ENCODE results near the gene CCDC88A. TPM values are rescaled to one million over a fixed set of nuclear protein-coding genes. Genes with fewer than 3 reads are reported as not detected.

The CCDC88A gene
- total RNA-seq, 2 donors from 2014 or later: 49.0 to 50.4 TPM

DNA sequence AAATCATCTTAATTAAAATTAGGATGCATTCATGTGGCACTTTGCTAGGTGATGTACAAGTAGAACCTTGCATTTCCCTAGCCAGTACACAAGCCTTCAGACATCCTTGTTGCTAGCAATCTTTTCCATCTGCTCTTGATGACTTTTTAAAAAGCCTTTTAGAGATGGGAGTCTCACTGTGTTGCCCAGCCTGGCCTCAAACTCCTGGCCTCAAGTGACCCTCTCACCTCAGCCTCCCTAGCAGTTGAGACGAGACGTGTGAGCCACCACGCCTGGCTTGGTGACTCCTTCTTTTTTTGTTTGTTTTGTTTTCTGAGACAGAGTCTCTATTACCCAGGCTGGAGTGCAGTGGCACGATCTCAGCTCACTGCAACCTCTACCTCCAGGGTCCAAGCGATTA is 1.7 kb upstream of the CCDC88A start:
- H3K4me3 ChIP-seq: no peak overlapping the region
- WGBS, 2 donors: 97 to 98% methylated on average over 5 of the region's 5 CpGs
- H3K4me1 ChIP-seq: peaks cover 5% of the 10 kb centered on the region
- H3K27me3 ChIP-seq: no peaks in the 10 kb centered on the region
- no peaks in the 10 kb centered on the region for H3K36me3 ChIP-seq (replicated peaks in 1 of 2; ENCODE audit: insufficient read depth in 1 of 2, low read depth in 2 of 2)
- TF ChIP-seq, protein P1, sequence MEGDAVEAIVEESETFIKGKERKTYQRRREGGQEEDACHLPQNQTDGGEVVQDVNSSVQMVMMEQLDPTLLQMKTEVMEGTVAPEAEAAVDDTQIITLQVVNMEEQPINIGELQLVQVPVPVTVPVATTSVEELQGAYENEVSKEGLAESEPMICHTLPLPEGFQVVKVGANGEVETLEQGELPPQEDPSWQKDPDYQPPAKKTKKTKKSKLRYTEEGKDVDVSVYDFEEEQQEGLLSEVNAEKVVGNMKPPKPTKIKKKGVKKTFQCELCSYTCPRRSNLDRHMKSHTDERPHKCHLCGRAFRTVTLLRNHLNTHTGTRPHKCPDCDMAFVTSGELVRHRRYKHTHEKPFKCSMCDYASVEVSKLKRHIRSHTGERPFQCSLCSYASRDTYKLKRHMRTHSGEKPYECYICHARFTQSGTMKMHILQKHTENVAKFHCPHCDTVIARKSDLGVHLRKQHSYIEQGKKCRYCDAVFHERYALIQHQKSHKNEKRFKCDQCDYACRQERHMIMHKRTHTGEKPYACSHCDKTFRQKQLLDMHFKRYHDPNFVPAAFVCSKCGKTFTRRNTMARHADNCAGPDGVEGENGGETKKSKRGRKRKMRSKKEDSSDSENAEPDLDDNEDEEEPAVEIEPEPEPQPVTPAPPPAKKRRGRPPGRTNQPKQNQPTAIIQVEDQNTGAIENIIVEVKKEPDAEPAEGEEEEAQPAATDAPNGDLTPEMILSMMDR (IDR thresholded peaks at IDR 0.05): no peak
- no peak for TF ChIP-seq POLR2A (IDR thresholded peaks at IDR 0.05)
- no peak overlapping the region for H3K27ac ChIP-seq
- H3K9me3 ChIP-seq: no peaks in the 10 kb centered on the region
- intact Hi-C loops (cut with DNase I): no loop called here
- ATAC-seq (no peak), DNase-seq (no peak)

DNA sequence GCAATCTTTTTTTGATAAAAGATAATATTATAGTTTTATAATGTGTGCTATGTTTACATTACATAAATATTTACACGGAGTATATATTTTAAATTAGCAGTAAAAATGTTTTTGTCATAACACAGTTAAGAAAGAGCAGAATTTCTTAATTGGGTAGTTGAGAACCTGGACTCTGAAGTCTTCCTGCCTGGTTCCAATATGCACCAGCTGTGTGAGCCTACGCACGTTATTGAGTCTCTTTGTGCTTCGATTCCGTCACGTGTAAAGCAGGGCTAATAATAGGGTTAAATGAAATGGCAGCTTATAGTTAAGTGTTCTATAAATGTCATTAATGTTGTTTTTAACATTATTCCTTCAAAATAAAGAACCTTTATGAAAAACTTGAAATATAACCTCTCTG is 1.2 kb upstream of the CCDC88A start:
- WGBS, 2 donors: 36 to 48% methylated on average over 6 of the region's 6 CpGs
- Histone ChIP-seq H3K36me3 (replicated peaks in 1 of 2; ENCODE audit: insufficient read depth in 1 of 2, low read depth in 2 of 2) (no peaks in the 10 kb centered on the region), H3K4me1 (peaks cover 5% of the 10 kb centered on the region), H3K9me3 (no peaks in the 10 kb centered on the region), H3K4me3 (no peak overlapping the region), H3K27ac (no peak overlapping the region), H3K27me3 (no peaks in the 10 kb centered on the region)
- ATAC-seq (no peak), DNase-seq (no peak)
- intact Hi-C loops (cut with DNase I): no loop called here
- TF ChIP-seq, protein P1 (IDR thresholded peaks at IDR 0.05): no peak
- TF ChIP-seq POLR2A (IDR thresholded peaks at IDR 0.05): no peak

DNA sequence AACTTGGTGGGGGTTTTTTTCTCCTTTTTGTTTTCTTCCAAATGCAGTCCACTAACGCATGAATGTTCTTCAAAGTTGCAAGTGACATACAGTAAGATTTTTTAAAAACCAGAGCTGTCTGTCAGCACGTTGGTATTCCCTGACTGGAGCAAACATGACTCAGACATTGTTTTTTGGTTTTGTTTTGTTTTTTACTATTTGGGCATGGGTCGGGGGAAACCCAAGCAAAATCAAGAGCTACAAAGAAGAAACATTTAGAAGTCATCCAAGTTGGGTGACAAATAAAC is 726 bp upstream of the CCDC88A start:
- intact Hi-C loops (cut with DNase I): no loop called here
- Histone ChIP-seq H3K36me3 (replicated peaks in 1 of 2; ENCODE audit: insufficient read depth in 1 of 2, low read depth in 2 of 2) (no peaks in the 10 kb centered on the region), H3K4me3 (peak overlapping the region in 1 of 2 donors; percentile 98), H3K27me3 (no peaks in the 10 kb centered on the region), H3K4me1 (peaks cover 10% of the 10 kb centered on the region), H3K27ac (peak overlapping the region in 3 of 4 donors; percentile 41 to 87 (median 77)), H3K9me3 (no peaks in the 10 kb centered on the region)
- ATAC-seq: peak; percentile 1
- TF ChIP-seq, protein P1 (IDR thresholded peaks at IDR 0.05): no peak
- TF ChIP-seq POLR2A (IDR thresholded peaks at IDR 0.05): no peak
- DNase-seq: no peak
- 0 to 1% methylated on average over 3 of the region's 3 CpGs for WGBS, 2 donors

DNA sequence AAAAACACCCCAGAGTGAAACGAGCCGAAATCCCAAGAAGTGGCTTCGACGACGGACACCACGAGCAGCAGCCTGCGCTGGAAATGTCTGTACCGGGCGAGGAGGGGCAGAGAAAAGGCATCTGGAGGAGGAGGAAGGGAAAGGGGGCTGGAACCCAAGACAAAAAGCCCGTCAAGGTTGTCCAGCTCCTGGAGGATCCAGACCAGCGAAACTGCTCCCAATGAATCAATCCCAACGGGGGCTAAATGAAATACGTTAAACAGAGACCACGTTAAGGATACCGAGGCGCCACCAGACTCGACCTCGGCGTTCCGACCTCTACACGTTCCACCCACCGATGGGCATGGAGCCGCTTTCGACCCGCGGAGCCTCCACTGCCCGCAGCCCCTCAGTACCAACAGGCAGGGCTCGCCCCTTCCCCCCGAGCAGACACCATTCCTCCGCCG is 400 bp downstream of the CCDC88A start:
- ATAC-seq (peak; percentile 12), DNase-seq (peak in 2 of 4 donors; percentile 16 to 20)
- no peak for TF ChIP-seq POLR2A (IDR thresholded peaks at IDR 0.05)
- TF ChIP-seq, protein P1 (IDR thresholded peaks at IDR 0.05): no peak
- H3K9me3 ChIP-seq: no peaks in the 10 kb centered on the region
- H3K36me3 ChIP-seq (replicated peaks in 1 of 2; ENCODE audit: insufficient read depth in 1 of 2, low read depth in 2 of 2): no peaks in the 10 kb centered on the region
- H3K27me3 ChIP-seq: no peaks in the 10 kb centered on the region
- intact Hi-C loops (cut with DNase I): no loop called here
- WGBS, 2 donors: 0 to 1% methylated on average over 13 to 31 of the region's 31 CpGs
- H3K4me1 ChIP-seq: peaks cover 13% of the 10 kb centered on the region
- peak overlapping the region; percentile 63 to 87 (median 70) for H3K27ac ChIP-seq
- peak overlapping the region; percentile 44 to 98 for H3K4me3 ChIP-seq

DNA sequence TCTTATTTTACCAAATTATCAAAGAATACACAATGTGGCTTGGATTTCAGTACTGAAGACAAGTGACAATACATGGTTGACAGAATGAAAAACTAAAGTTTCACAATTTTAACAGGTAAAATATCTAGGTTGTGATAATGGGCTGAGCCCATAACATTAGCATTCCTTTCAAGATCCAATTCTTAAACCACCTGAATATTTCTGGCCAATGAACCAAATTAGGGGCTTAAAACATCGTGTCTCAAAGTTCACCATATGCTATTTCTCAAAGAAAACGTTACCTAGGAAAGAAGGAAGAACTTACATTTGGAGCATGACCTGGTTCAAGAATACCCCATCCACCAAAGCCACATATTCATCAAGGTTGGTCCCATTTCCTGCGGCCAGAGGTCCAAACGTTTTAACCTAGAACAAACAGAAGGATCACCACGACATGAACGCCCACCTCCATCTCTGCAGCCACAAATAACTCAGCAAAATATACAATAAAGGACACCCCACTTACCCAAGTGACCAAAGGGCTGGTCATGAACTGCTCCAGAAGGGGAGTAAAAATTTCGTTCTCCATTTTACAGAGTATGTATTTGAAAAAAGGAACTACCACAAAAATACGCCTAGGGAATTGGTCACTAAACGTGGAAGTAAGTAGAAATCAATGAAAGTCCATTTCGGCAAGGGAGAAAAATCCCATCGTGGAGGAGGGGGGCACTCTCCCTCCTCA is 984 bp downstream of the CCDC88A start:
- 1 to 5% methylated on average over 11 of the region's 11 CpGs for WGBS, 2 donors

More for the DNA sequence above, 984 bp downstream of the CCDC88A start:
- Histone ChIP-seq H3K36me3 (replicated peaks in 1 of 2; ENCODE audit: insufficient read depth in 1 of 2, low read depth in 2 of 2) (no peaks in the 10 kb centered on the region), H3K4me3 (peak overlapping the region; percentile 44 to 98), H3K27ac (peak overlapping the region; percentile 63 to 87 (median 70)), H3K27me3 (no peaks in the 10 kb centered on the region), H3K4me1 (peaks cover 13% of the 10 kb centered on the region), H3K9me3 (no peaks in the 10 kb centered on the region)
- intact Hi-C loops (cut with DNase I): no loop called here
- TF ChIP-seq, protein P1 (IDR thresholded peaks at IDR 0.05): no peak
- DNase-seq: peak in 1 of 4 donors; percentile 12
- no peak for ATAC-seq

Data from body of pancreas (tissue), 4 donors.